Coronary artery (tissue), 2 donors: Measurements from ENCODE around the gene UBXN6.

Experiments
- DNase-seq: peaks from one replicate; pipeline ENCODE4 v3.0.0-alpha.2; 2017; ENCODE audit warnings: low spot score
- H3K27ac ChIP-seq, 2 donors: fragments of 200-600 bp; sonication (generic); one replicate each; pipeline ENCODE4 v1.5.1; 2016 to 2019
- H3K4me3 ChIP-seq: fragments of 200-600 bp; sonication (generic); 2 replicates; pipeline ENCODE4 v1.5.1; 2016; ENCODE audit warnings: mild to moderate bottlenecking, moderate library complexity
- TF ChIP-seq, protein P1 (sequence below): fragments of 200-600 bp; sonication (generic); IDR thresholded peaks from one replicate; pipeline ENCODE4 v1.5.1; 2019; ENCODE audit warnings: antibody characterized with exemption

UBXN6 gene

GRCh38 chr19:4471403-4472173, 14.0 kb upstream of the UBXN6 start:
- Histone ChIP-seq H3K27ac (peak overlapping the region; percentile 70 to 85), H3K4me3 (peak overlapping the region; percentile 86)
- peak; percentile 99 for DNase-seq
- TF ChIP-seq, protein P1, sequence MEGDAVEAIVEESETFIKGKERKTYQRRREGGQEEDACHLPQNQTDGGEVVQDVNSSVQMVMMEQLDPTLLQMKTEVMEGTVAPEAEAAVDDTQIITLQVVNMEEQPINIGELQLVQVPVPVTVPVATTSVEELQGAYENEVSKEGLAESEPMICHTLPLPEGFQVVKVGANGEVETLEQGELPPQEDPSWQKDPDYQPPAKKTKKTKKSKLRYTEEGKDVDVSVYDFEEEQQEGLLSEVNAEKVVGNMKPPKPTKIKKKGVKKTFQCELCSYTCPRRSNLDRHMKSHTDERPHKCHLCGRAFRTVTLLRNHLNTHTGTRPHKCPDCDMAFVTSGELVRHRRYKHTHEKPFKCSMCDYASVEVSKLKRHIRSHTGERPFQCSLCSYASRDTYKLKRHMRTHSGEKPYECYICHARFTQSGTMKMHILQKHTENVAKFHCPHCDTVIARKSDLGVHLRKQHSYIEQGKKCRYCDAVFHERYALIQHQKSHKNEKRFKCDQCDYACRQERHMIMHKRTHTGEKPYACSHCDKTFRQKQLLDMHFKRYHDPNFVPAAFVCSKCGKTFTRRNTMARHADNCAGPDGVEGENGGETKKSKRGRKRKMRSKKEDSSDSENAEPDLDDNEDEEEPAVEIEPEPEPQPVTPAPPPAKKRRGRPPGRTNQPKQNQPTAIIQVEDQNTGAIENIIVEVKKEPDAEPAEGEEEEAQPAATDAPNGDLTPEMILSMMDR, result no peak

DNA sequence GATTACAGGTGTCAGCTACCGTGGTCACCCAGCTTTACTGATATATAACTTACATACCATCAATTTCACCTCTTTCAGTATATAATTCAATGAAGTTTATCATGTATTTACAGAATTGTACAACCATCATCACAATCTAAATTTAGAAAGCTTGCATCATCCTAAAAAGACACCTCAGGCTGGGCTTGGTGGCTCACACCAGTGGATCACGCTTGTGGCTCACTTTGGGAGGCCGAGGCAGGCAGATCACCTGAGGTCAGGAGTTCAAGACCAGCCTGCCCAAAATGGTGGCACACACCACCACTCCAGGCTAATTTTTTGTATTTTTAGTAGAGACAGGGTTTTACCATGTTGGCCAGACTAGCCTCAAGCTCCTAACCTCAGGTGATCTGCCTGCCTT, 10.2 kb upstream of the UBXN6 start:
- H3K27ac ChIP-seq, result no peak overlapping the region
- H3K4me3 ChIP-seq, result no peak overlapping the region
- DNase-seq, result no peak
- TF ChIP-seq, protein P1, result no peak

- no peak overlapping the region for H3K4me3 ChIP-seq
- TF ChIP-seq, protein P1, result no peak
- H3K27ac ChIP-seq, result no peak overlapping the region
- no peak for DNase-seq
Observed at GRCh38 chr19:4464815-4465581, 7.4 kb upstream of the UBXN6 start.

DNA sequence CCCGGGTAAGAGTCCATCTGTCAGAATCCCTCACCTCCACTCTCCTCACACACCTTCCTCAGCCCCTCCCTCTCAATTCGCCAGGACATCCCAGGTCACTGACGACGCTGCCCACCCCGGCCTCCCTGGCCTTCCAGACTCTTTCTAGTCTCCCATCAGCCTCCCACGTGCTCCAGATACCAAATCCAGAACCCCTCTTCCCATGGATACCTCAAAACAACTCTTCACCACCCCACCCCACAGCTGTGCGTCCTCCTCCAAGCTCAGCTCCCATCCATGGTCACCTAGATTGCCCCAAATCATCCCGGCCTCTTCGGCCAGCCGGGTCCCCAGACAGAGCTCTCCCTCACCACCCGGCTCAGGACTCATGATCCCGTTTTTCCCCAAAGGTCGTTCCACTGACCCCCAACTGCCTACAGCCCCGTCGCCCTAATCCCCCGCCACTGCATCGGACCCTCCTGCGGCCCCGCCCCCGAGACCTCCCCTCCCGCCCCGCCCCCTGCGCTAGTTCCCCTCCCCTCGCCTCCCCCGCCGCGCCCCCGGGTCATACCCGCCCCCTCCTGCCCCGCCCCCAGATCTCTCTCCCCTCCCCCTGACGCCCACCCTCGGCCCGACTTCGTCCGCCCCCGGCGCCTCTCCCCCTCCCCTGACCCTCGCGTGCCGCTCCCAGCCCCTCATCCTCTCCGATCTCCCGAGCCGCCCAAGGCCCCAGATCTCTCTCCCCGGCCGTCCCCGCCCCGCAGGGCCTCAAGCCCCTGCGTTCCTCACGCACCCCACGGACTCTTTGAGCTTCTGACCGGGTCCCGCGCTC, 546 bp downstream of the UBXN6 start:
- peak overlapping the region; percentile 77 to 92 for H3K27ac ChIP-seq
- TF ChIP-seq, protein P1, result no peak
- no peak for DNase-seq
- peak overlapping the region; percentile 88 for H3K4me3 ChIP-seq

GRCh38 chr19:4456476-4456842, 1.1 kb downstream of the UBXN6 start:
- H3K4me3 ChIP-seq, result peak overlapping the region; percentile 88
- DNase-seq, result no peak
- H3K27ac ChIP-seq, result peak overlapping the region; percentile 67 to 92
- TF ChIP-seq, protein P1, result no peak

DNA sequence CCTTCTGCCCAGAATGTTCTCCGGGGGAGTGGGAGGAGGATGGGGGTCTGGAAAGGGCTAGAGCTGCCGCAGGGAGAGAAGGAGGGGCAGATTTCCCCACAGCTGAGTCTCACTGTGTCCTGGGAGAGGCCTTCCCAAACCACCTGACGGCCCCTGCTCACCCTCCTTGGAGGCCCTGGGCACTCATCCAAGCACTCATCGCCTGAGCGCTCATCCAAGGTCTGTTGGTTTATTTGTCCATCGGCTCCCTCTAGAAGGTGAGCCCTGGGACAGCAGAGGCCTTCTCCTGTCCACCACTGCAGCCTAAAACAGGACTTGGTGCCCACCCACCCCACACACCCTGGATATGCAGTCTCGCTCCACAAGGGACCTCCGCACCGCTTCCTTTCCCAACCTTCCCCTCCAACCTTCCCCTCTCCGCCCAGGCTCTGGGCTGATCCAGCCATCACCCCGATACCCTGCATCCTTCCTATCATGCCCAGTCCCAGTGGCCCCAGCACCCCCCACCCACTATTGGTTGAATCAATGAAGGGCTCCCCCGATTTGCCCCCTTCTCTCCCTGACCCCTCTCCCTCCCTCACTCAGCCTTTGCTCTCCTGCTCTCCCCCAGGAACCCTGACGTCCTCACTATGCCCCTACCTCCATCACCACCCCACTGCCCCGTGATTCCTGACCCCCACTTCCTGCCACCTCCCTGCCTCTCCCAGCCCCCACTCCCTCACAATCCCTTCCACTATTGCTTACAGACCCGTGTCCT, 1.7 kb downstream of the UBXN6 start:
- Histone ChIP-seq H3K27ac (peak overlapping the region; percentile 67 to 92), H3K4me3 (peak overlapping the region; percentile 88)
- TF ChIP-seq, protein P1, result no peak
- DNase-seq, result no peak
